ENCODE measurements around the gene MT1HL1. TPM values are rescaled to one million over a fixed set of nuclear protein-coding genes. Genes with fewer than 3 reads are reported as not detected.

Gene MT1HL1
- polyA plus RNA-seq, result not detected in 2 replicates

DNA sequence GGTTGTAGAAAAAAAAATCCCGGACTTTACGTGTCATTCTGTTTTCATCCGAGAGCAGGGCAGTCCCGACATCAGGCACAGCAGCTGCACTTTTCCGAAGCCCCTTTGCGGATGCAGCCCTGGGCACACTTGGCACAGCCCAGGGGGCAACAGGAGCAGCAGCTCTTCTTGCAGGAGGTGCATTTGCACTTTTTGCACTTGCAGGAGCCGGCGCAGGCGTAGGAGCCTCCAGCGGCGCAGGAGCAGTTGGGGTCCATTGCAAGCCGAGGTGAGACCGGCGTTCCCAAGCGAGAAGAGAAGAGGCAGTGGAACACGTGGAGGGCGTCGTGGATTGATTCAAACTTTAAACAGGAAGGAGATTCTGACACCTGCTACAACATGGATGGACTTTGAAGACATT lies at the start of gene MT1HL1:
Gene MT1HL1, minus strand, starts transcription at position 326 of the 400 bp plus-strand sequence. Its CDS starts 69 bp downstream, at position 257.

DNA sequence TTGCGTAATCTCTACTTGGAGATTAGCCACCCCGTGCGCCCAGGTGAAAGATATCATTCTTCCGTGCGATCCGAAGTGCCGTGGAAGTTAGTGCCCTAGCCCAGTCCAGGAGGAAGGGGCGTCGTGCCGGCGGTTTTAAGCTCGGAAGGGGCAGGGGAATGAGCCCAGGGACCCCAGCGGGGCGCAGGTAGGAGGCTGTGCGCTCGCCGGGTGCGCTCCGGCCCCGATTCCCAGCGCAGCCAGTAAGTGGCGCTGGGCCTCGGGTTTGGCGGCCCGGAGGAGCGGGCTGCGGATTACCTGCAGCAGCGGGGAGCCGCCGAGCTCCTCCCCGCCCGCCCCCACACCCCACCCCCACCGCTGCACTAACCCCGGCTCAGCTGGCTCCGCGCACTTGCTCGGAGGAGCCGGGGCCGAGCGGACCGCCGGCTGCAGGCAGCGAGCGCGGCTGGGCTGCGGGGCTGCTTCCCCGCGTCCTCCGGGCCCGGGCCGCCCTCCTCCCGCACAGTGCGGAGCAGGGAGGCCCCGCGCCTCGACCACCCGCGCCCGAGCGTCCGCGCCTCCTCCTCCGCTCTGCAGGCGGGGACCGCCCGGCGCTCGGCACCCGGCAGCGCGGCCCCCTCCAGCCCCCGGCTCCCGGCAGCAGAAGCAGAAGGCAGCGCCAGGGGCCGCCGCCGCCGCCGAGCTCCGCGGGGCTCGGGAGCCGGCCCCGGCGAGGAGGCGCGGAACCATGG lies 37.7 kb upstream of the MT1HL1 start, which contains the start of gene RYR2:
Gene RYR2, plus strand, starts transcription at position 390 of the 731 bp plus-strand sequence. Its CDS starts 338 bp downstream, at position 728.

Other genes starting within 250 kb of the MT1HL1 start
- gene MTR, start 209.1 kb downstream of the MT1HL1 start, polyA plus RNA-seq, result 3.5 and 4.2 TPM in 2 replicates
- 31.6 and 33.8 TPM in 2 replicates for gene RYR2, start 37.7 kb upstream of the MT1HL1 start, polyA plus RNA-seq